Measurements from ENCODE around the gene UQCRHL. TPM values are rescaled to one million over a fixed set of nuclear protein-coding genes. Genes with fewer than 3 reads are reported as not detected.
"Not testable (repeated sequence)": the region's sequence is repeated elsewhere in the genome, so short reads cannot be mapped to it uniquely, and the experiment has no call there.

The UQCRHL gene
- 1 to 10 TPM in 2 of 4 donors, under 1 TPM in 2; 0.40 to 1.4 (median 0.85) TPM for total RNA-seq

DNA sequence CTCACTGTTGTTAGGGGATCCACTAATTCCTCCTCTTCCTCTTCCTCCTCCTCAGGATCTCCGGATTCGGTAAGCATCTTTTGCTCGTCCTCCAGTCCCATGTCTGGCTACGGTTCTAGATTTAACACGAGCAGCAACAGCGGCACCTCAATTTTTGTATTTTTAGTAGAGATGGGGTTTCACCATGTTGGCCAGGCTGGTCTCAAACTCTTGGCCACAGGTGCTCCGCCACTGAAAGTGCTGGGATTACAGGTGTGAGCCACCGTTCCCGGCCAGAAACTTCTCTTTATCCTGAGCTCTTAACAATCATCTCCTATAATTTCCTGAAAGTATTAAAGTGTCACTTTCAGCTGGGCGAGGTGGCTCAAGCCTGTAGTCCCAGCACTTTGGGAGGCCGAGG is at the start of gene UQCRHL:
Gene UQCRHL, minus strand, starts transcription at position 101 of the 400 bp plus-strand sequence. Its CDS starts 0 bp downstream, at position 101.
- ATAC-seq, H3K4me1 ChIP-seq, H3K36me3 ChIP-seq, H3K4me3 ChIP-seq, H3K9me3 ChIP-seq, H3K27ac ChIP-seq, H3K27me3 ChIP-seq: not testable (repeated sequence)
- 77 to 100% methylated on average over 6 to 8 of the region's 11 CpGs for WGBS, 2 donors (ENCODE audit: low coverage in 1 of 2)

DNA sequence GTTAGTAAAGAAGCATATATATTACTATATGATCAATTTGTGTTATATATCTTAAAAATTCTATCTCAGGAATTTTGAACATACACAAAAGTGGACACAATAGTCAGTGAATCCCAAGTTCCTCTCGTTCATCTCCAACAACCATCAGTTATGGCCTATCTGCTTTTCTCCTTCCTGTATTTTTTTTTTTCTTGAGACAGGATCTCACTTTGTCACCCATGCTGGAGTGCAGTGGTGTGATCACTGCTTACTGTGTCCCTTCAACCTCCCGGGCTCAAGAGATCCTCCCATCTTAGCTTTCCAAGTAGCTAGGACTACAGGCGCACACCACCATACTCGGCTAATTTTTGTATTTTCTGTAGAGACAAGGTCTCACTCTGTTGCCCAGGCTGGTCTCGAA is 49.4 kb upstream of the UQCRHL start:
- Histone ChIP-seq H3K4me1 (peaks cover 0 to 85% (median 8%) of the 10 kb centered on the region in 3 donors), H3K4me3 (no peak overlapping the region), H3K27ac (no peak overlapping the region), H3K36me3 (no peaks in the 10 kb centered on the region), H3K27me3 (no peaks in the 10 kb centered on the region), H3K9me3 (no peaks in the 10 kb centered on the region)
- WGBS, 2 donors (ENCODE audit: low coverage in 1 of 2): 83 to 84% methylated on average over 1 to 5 of the region's 5 CpGs
- no peak for ATAC-seq
- no peak for TF ChIP-seq POLR2AphosphoS5 (IDR thresholded peaks at IDR 0.05)
- TF ChIP-seq EP300 (IDR thresholded peaks at IDR 0.05): no peak
- no peak for TF ChIP-seq POLR2A (IDR thresholded peaks at IDR 0.05)
- TF ChIP-seq CTCF (IDR thresholded peaks at IDR 0.05): no peak

DNA sequence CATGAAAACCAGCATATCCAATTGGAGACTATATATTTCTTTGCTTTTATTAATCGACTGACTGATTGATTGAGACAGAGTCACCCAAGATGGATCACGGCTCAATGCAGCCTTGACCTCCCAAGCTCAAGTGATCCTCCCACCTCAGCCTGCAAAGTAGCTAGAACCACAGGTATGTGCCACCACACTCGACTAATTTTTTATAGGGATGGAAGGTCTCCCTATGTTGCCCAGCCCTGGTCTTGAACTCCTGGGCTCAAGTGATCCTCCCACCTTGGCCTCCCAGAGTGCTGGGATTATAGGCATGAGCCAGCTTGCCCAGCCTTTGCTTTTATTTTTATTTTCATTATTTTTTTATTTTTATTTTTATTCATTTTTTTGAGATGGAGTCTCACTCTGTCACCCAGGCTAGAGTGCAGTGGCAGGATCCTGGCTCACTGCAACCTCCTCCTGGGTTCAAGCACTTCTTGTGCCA is 45.4 kb upstream of the UQCRHL start:
- H3K27me3 ChIP-seq: no peaks in the 10 kb centered on the region
- no peaks in the 10 kb centered on the region for H3K9me3 ChIP-seq
- ATAC-seq: no peak
- H3K27ac ChIP-seq: peak overlapping the region in 1 of 4 donors; percentile 34
- H3K36me3 ChIP-seq: no peaks in the 10 kb centered on the region
- no peak overlapping the region for H3K4me3 ChIP-seq
- WGBS, 2 donors (ENCODE audit: low coverage in 1 of 2): 93 to 94% methylated on average over 2 of the region's 3 CpGs
- no peak for TF ChIP-seq POLR2AphosphoS5 (IDR thresholded peaks at IDR 0.05)
- no peak for TF ChIP-seq POLR2A (IDR thresholded peaks at IDR 0.05)
- TF ChIP-seq EP300 (IDR thresholded peaks at IDR 0.05): no peak
- TF ChIP-seq CTCF (IDR thresholded peaks at IDR 0.05): no peak
- H3K4me1 ChIP-seq: peaks cover 0 to 83% (median 13%) of the 10 kb centered on the region in 3 donors

- Histone ChIP-seq H3K4me1 (peaks cover 0 to 77% (median 13%) of the 10 kb centered on the region in 3 donors), H3K9me3 (no peaks in the 10 kb centered on the region), H3K27me3 (no peaks in the 10 kb centered on the region), H3K4me3 (no peak overlapping the region), H3K27ac (peak overlapping the region in 3 of 4 donors; percentile 63 to 99 (median 99)), H3K36me3 (no peaks in the 10 kb centered on the region)
- TF ChIP-seq POLR2A (IDR thresholded peaks at IDR 0.05): no peak
- no peak for TF ChIP-seq EP300 (IDR thresholded peaks at IDR 0.05)
- TF ChIP-seq POLR2AphosphoS5 (IDR thresholded peaks at IDR 0.05): no peak
- TF ChIP-seq CTCF (IDR thresholded peaks at IDR 0.05): no peak
- 40 to 45% methylated on average over 5 to 6 of the region's 6 CpGs for WGBS, 2 donors (ENCODE audit: low coverage in 1 of 2)
- no peak for ATAC-seq
Measured at GRCh38 chr1:15852036-15852827, 44.8 kb upstream of the UQCRHL start.

DNA sequence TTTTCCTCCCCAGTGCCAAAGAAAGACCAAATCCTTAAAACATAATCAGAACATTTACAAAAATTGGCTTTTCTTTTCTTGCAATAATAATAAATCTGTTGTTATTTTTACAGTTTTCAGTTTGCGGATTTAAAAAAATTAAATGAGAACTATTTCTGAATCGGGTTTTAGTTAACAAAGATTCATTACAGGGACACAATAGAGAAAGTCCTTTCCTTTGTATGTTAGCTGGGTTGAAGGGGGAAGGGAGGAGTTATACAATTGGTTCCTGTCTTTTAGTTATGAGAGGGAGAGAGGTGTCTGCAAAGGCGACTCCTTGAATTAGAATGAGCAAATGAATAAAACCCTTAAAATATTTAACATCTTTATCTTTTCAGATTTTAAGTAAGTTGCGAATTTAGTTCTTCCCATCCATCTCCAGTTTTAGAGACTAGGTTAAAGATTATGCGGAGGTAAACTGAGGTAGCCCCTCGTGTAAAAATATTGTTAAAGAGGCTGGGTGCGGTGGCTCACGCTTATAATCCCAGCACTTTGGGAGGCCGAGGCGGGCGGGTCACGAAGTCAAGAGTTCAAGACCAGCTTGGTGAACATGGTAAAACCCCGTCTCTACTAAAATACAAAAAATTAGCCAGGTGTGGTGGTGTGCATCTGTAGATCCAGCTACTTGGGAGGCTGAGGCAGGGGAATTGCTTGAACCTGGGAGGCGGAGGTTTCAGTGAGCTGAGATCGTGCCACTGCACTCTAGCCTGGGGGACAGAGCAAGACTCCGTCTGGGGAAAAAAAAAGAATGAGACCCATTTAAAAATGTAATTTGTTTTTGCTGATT is 44.0 kb upstream of the UQCRHL start:
- Histone ChIP-seq H3K4me1 (peaks cover 0 to 76% (median 13%) of the 10 kb centered on the region in 3 donors), H3K4me3 (no peak overlapping the region), H3K27ac (peak overlapping the region in 3 of 4 donors; percentile 63 to 99 (median 99)), H3K36me3 (no peaks in the 10 kb centered on the region), H3K9me3 (no peaks in the 10 kb centered on the region), H3K27me3 (no peaks in the 10 kb centered on the region)
- TF ChIP-seq POLR2AphosphoS5 (IDR thresholded peaks at IDR 0.05) (no peak), POLR2A (IDR thresholded peaks at IDR 0.05) (no peak), EP300 (IDR thresholded peaks at IDR 0.05) (no peak), CTCF (IDR thresholded peaks at IDR 0.05) (no peak)
- 48 to 59% methylated on average over 10 to 15 of the region's 16 CpGs for WGBS, 2 donors (ENCODE audit: low coverage in 1 of 2)
- ATAC-seq: no peak
